Neuronal stem cell (in vitro differentiated cells): ENCODE results near the gene IQCC.

ENCODE experiments used
- DNase-seq: peaks from one replicate; pipeline ENCODE4 v3.0.0-alpha.2; 2013; ENCODE audit warnings: low spot score
- H2AFZ ChIP-seq: one replicate; pipeline ENCODE4 v1.6.1; 2013; ENCODE audit warnings: mild to moderate bottlenecking, low read length, inconsistent platforms
- H2AK5ac ChIP-seq: 2 replicates; pipeline ENCODE4 v1.6.1; 2013; ENCODE audit warnings: low read depth, mild to moderate bottlenecking, inconsistent platforms, low read length, moderate library complexity, mixed read lengths
- H2BK120ac ChIP-seq: 2 replicates; pipeline ENCODE4 v1.6.1; 2013; ENCODE audit warnings: low read depth, mild to moderate bottlenecking, inconsistent platforms, low read length, moderate library complexity, mixed read lengths
- H2BK12ac ChIP-seq: one replicate; pipeline ENCODE4 v1.6.1; 2013; ENCODE audit warnings: low read length, inconsistent platforms
- H2BK15ac ChIP-seq: 2 replicates; pipeline ENCODE4 v1.6.1; 2013; ENCODE audit warnings: mild to moderate bottlenecking, low read length, inconsistent platforms, mixed read lengths
- H2BK5ac ChIP-seq: one replicate; pipeline ENCODE4 v1.6.1; 2013; ENCODE audit warnings: inconsistent platforms, mild to moderate bottlenecking, low read length, moderate library complexity
- H3K14ac ChIP-seq: one replicate; pipeline ENCODE4 v1.6.1; 2013; ENCODE audit warnings: low read length, inconsistent platforms
- H3K18ac ChIP-seq: 2 replicates; pipeline ENCODE4 v1.6.1; 2013; ENCODE audit warnings: low read length, inconsistent platforms
- H3K23ac ChIP-seq: 2 replicates; pipeline ENCODE4 v1.6.1; 2013; ENCODE audit warnings: low read depth, mild to moderate bottlenecking, mixed read lengths, low read length, inconsistent platforms; ENCODE audit not compliant: poor library complexity
- H3K27ac ChIP-seq: replicated peaks from 3 replicates; pipeline ENCODE4 v1.5.1; 2013; ENCODE audit warnings: low read length, inconsistent platforms
- H3K27me3 ChIP-seq, 3 experiments: 2 replicates each; pipeline ENCODE4 v1.6.1; 2013; ENCODE audit warnings: low read length in 3 of 3, mild to moderate bottlenecking in 2 of 3, inconsistent platforms in 1 of 3, low read depth in 1 of 3, mixed read lengths in 1 of 3, moderate library complexity in 1 of 3; ENCODE audit not compliant: control insufficient read depth in 3 of 3, insufficient read depth in 3 of 3
- H3K36me3 ChIP-seq, 2 donors: replicated peaks in 1 of 2; 2 replicates each; pipeline ENCODE4 v1.6.1; 2013; ENCODE audit warnings: low read length in 2 of 2; ENCODE audit not compliant: control insufficient read depth in 2 of 2, insufficient read depth in 2 of 2
- H3K4ac ChIP-seq: 2 replicates; pipeline ENCODE4 v1.6.1; 2013; ENCODE audit warnings: inconsistent platforms, mild to moderate bottlenecking, low read length, moderate library complexity
- H3K4me1 ChIP-seq, 2 donors: 1 replicate in 1 of 2; 2 replicates in 1 of 2; pipeline ENCODE4 v1.6.1; 2013; ENCODE audit warnings: low read length in 2 of 2, low read depth in 1 of 2; ENCODE audit not compliant: control insufficient read depth in 2 of 2, insufficient read depth in 1 of 2
- H3K4me2 ChIP-seq: one replicate; pipeline ENCODE4 v1.6.1; 2013; ENCODE audit warnings: mild to moderate bottlenecking, low read length, inconsistent platforms; ENCODE audit not compliant: insufficient read depth, poor library complexity, severe bottlenecking
- H3K4me3 ChIP-seq, 2 donors: 2 replicates each; pipeline ENCODE4 v1.5.1; 2013; ENCODE audit warnings: low read length in 2 of 2, mild to moderate bottlenecking in 2 of 2, inconsistent platforms in 1 of 2, moderate library complexity in 1 of 2
- H3K79me1 ChIP-seq: one replicate; pipeline ENCODE4 v1.6.1; 2013; ENCODE audit warnings: low read depth, mild to moderate bottlenecking, inconsistent platforms, low read length, moderate library complexity
- H3K9ac ChIP-seq: one replicate; pipeline ENCODE4 v1.6.1; 2013; ENCODE audit warnings: mild to moderate bottlenecking, low read depth, low read length, inconsistent platforms; ENCODE audit not compliant: poor library complexity
- H3K9me3 ChIP-seq, 2 donors: replicated peaks in 1 of 2; 2 replicates each; pipeline versions ENCODE3 to v1.6.1; 2013; ENCODE audit warnings: low read length in 2 of 2, mild to moderate bottlenecking in 2 of 2, inconsistent platforms in 1 of 2, low read depth in 1 of 2, mixed read lengths in 1 of 2, moderate library complexity in 1 of 2; ENCODE audit not compliant: control insufficient read depth in 2 of 2, insufficient read depth in 1 of 2
- H4K8ac ChIP-seq: one replicate; pipeline ENCODE4 v1.6.1; 2013; ENCODE audit warnings: low read depth, mild to moderate bottlenecking, inconsistent platforms, low read length, moderate library complexity
- H4K91ac ChIP-seq: one replicate; pipeline ENCODE4 v1.6.1; 2013; ENCODE audit warnings: low read length, low read depth, mild to moderate bottlenecking, inconsistent platforms; ENCODE audit not compliant: poor library complexity
- WGBS, 2 donors: extraction: QIAGEN DNeasy Blood & Tissue Kit; methylation state at CpG; one replicate each; pipeline ENCODE4 v1.1.7; 2013; ENCODE audit warnings: missing lambda C conversion rate in 2 of 2, mixed read lengths in 1 of 2; ENCODE audit not compliant: insufficient read length in 2 of 2, insufficient replicate concordance in 1 of 2; ENCODE audit errors: extremely low coverage in 2 of 2; 5-methylcytosine and 5-hydroxymethylcytosine counted together

IQCC gene

DNA sequence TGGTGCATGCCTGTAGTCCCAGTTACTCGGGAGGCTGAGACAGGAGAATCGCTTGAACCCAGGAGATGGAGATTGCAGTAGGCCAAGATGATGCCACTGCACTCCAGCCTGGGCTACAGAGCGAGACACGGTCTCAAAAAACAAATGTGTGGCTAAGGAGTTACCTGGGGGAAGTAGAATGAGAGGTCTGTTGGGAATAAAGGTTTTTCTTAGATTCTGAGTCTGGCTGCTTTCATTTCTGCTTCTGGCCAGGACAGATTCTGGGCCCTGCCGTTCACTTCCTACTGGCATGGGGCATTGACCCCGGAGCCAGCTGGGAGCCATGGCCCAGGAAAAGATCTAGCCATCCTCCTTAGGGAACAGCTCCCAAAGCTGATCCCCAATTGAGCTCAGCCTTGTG is 3.0 kb downstream of the IQCC start:
- Histone ChIP-seq H3K4ac (no peak overlapping the region), H2AFZ (no peak overlapping the region), H3K4me2 (no peak overlapping the region), H3K4me3 (no peak overlapping the region), H3K79me1 (peaks cover 9% of the 10 kb centered on the region), H3K9me3 (no peaks in the 10 kb centered on the region), H3K27ac (no peak overlapping the region), H3K9ac (no peak overlapping the region), H2BK12ac (no peak overlapping the region), H2BK5ac (no peak overlapping the region), H2BK15ac (no peak overlapping the region), H2BK120ac (no peak overlapping the region), H3K36me3 (peaks cover 6 to 29% of the 10 kb centered on the region in 2 donors), H3K14ac (no peak overlapping the region), H3K18ac (no peak overlapping the region), H3K27me3 (peaks cover 0 to 2% (median 0%) of the 10 kb centered on the region in 3 experiments), H4K91ac (no peak overlapping the region), H3K23ac (no peak overlapping the region), H4K8ac (no peak overlapping the region), H3K4me1 (peaks cover 2 to 11% of the 10 kb centered on the region in 2 donors), H2AK5ac (no peak overlapping the region)
- no CpG with 5 or more reads among the region's 6 CpGs for WGBS, 2 donors
- DNase-seq, result no peak

DNA sequence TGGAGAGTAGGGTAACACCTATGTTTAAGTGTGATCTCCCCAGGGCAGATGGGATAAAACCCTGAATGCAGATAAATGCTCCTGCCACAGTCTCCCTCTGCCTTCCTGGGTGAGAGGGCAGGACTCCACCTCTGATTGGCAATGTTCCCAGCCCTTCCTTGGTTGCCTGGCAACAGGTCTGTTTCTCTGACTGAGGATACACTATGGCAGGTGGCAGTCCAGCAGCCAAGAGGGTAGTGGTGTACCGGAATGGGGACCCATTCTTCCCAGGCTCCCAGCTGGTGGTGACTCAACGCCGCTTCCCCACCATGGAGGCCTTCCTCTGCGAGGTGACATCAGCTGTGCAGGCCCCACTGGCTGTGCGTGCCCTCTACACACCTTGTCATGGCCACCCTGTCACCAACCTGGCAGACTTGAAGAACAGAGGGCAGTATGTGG is 3.4 kb downstream of the IQCC start, which contains the start of gene DCDC2B:
TSS of gene DCDC2B (plus strand) at position 199 of the 438 bp plus-strand sequence. CDS start at position 204, 5 bp downstream.
- Histone ChIP-seq H3K27me3 (peaks cover 0 to 2% (median 0%) of the 10 kb centered on the region in 3 experiments), H3K14ac (no peak within 1 kb of the TSS), H2AFZ (no peak within 1 kb of the TSS), H3K36me3 (peaks cover 6 to 31% of the 10 kb centered on the region in 2 donors), H2BK5ac (no peak within 1 kb of the TSS), H2BK12ac (no peak within 1 kb of the TSS), H3K23ac (peak within 1 kb of the TSS; percentile 56), H3K4me1 (peaks cover 2 to 11% of the 10 kb centered on the region in 2 donors), H3K9ac (no peak within 1 kb of the TSS), H2BK120ac (no peak within 1 kb of the TSS), H4K8ac (no peak within 1 kb of the TSS), H3K9me3 (no peaks in the 10 kb centered on the region), H3K4ac (no peak within 1 kb of the TSS), H2AK5ac (no peak within 1 kb of the TSS), H2BK15ac (no peak within 1 kb of the TSS), H3K79me1 (peaks cover 9% of the 10 kb centered on the region), H3K4me2 (no peak within 1 kb of the TSS), H3K18ac (no peak within 1 kb of the TSS), H3K27ac (no peak within 1 kb of the TSS), H3K4me3 (no peak within 1 kb of the TSS), H4K91ac (no peak within 1 kb of the TSS)
- no CpG with 5 or more reads among the region's 5 CpGs for WGBS, 2 donors
- DNase-seq, result no peak

DNA sequence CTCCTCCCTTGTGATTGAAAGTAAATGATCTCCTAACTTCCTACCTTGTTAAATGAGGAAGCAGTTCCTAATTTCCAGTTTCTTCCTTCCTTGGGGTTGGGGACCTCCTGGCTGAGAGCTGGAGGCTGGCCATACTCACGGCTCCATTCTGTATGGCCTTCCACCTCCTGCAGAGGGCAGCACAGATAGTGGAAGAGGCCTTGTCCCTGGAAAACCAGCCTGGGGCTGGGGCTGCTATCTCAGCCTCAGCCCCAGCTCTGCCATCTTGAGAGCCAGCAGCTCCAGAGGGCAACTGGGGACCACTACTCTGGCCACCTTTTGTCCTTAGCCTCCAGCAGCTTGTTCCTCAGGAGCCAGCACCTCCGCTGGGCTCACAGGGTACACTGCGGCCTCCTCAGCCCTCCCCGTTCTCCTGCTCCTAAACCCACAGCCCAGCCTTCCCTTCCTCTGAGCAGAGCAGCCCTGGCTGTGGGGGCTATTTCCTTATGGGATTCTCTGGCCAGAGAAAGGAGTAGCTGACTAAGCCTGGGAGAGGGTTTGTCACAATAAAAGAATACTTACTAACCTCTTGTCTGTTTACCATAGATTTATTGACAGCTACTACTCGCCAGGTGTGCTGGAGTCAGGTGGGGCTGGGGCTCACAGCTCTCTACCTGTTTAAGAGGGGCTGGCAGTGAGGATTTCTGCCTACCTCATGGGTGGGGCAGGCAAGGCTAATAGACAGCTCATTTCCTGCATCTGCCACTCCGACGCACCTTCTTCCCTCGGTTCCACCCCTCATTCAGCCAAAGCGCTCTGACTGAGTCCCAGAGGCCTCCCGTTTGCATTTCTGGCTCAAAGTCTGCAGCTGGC is 10.4 kb downstream of the IQCC start:
- no peak overlapping the region for H2AK5ac ChIP-seq
- H3K36me3 ChIP-seq, result peaks cover 22 to 50% of the 10 kb centered on the region in 2 donors
- no peak overlapping the region for H2BK15ac ChIP-seq
- no peak overlapping the region for H2AFZ ChIP-seq
- H3K9ac ChIP-seq, result no peak overlapping the region
- no CpG with 5 or more reads among the region's 10 CpGs for WGBS, 2 donors
- no peak overlapping the region for H3K27ac ChIP-seq
- no peak overlapping the region for H4K91ac ChIP-seq
- no peak overlapping the region for H3K4me2 ChIP-seq
- peak overlapping the region; percentile 18 for H3K23ac ChIP-seq
- H3K4ac ChIP-seq, result no peak overlapping the region
- no peak overlapping the region for H2BK120ac ChIP-seq
- no peak overlapping the region for H3K4me3 ChIP-seq
- no peak overlapping the region for H4K8ac ChIP-seq
- H2BK5ac ChIP-seq, result no peak overlapping the region
- H2BK12ac ChIP-seq, result no peak overlapping the region
- no peak overlapping the region for H3K18ac ChIP-seq
- H3K27me3 ChIP-seq, result no peaks in the 10 kb centered on the region
- no peak overlapping the region for H3K14ac ChIP-seq
- H3K4me1 ChIP-seq, result peaks cover 3% of the 10 kb centered on the region in 2 donors
- no peaks in the 10 kb centered on the region for H3K79me1 ChIP-seq
- peaks cover 0 to 1% of the 10 kb centered on the region in 2 donors for H3K9me3 ChIP-seq
- no peak for DNase-seq

DNA sequence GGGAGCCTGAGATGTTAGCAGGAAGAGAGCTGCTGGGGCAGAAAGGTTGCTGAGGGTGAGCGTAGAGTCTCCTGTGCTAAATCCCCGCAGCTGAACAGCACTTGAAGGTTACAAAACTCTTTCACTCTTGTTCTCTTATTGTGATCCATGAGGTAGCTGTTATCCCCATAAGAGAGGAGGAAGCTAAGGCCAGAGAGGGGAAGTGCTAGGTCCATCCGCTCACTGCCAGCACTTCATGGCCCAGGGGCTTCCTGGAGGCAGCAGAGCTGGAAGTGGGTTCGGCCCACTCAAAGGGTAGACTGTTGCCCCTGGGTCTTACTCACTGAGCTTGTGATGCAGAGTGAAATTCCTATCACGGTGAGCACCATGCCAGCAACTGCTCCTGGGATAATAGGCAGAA is 11.1 kb downstream of the IQCC start:
- no peak overlapping the region for H2AFZ ChIP-seq
- H2BK15ac ChIP-seq, result no peak overlapping the region
- no peak overlapping the region for H3K27ac ChIP-seq
- no peak overlapping the region for H4K8ac ChIP-seq
- H3K9me3 ChIP-seq, result peaks cover 0 to 1% of the 10 kb centered on the region in 2 donors
- H2BK120ac ChIP-seq, result no peak overlapping the region
- H3K4me2 ChIP-seq, result no peak overlapping the region
- no peak overlapping the region for H2AK5ac ChIP-seq
- WGBS, 2 donors, result no CpG with 5 or more reads among the region's 5 CpGs
- no peak overlapping the region for H3K18ac ChIP-seq
- no peak for DNase-seq
- H2BK5ac ChIP-seq, result no peak overlapping the region
- peaks cover 7 to 10% of the 10 kb centered on the region in 2 donors for H3K4me1 ChIP-seq
- H4K91ac ChIP-seq, result no peak overlapping the region
- no peak overlapping the region for H3K14ac ChIP-seq
- H2BK12ac ChIP-seq, result no peak overlapping the region
- H3K36me3 ChIP-seq, result peaks cover 22 to 50% of the 10 kb centered on the region in 2 donors
- no peak overlapping the region for H3K9ac ChIP-seq
- H3K79me1 ChIP-seq, result no peaks in the 10 kb centered on the region
- no peak overlapping the region for H3K23ac ChIP-seq
- H3K27me3 ChIP-seq, result no peaks in the 10 kb centered on the region
- H3K4ac ChIP-seq, result no peak overlapping the region
- no peak overlapping the region for H3K4me3 ChIP-seq
